Parathyroid adenoma (tissue), 2 donors: ENCODE data around the gene PNLIPRP1.

Experiments used
- H2AFZ ChIP-seq: fragments of 300-600 bp; sonication (generic); one replicate; pipeline ENCODE4 v1.7.0; 2017; ENCODE audit warnings: antibody characterized with exemption, mild to moderate bottlenecking
- H3K27ac ChIP-seq: fragments of 300-600 bp; sonication (generic); one replicate; pipeline ENCODE4 v1.7.0; 2017
- H3K27me3 ChIP-seq: fragments of 300-600 bp; sonication (generic); one replicate; pipeline ENCODE4 v1.7.0; 2017; ENCODE audit warnings: low read length; ENCODE audit not compliant: control insufficient read depth, insufficient read depth
- H3K36me3 ChIP-seq: fragments of 300-600 bp; sonication (generic); one replicate; pipeline ENCODE4 v1.7.0; 2017; ENCODE audit warnings: low read length; ENCODE audit not compliant: control insufficient read depth, insufficient read depth
- H3K4me1 ChIP-seq: fragments of 300-600 bp; sonication (generic); one replicate; pipeline ENCODE4 v1.7.0; 2017; ENCODE audit warnings: control low read depth
- H3K4me2 ChIP-seq: fragments of 300-600 bp; sonication (generic); one replicate; pipeline ENCODE4 v1.7.0; 2017; ENCODE audit warnings: low read length
- H3K4me3 ChIP-seq: fragments of 300-600 bp; sonication (generic); one replicate; pipeline ENCODE4 v1.7.0; 2017; ENCODE audit warnings: low read depth, low read length
- H3K79me2 ChIP-seq: fragments of 300-600 bp; sonication (generic); one replicate; pipeline ENCODE4 v1.7.0; 2017; ENCODE audit warnings: control low read depth
- H3K9ac ChIP-seq: fragments of 300-600 bp; sonication (generic); one replicate; pipeline ENCODE4 v1.7.0; 2017; ENCODE audit warnings: mild to moderate bottlenecking
- H3K9me3 ChIP-seq: fragments of 300-600 bp; sonication (generic); one replicate; pipeline ENCODE4 v1.7.0; 2017; ENCODE audit warnings: low read length; ENCODE audit not compliant: control insufficient read depth
- CTCF ChIP-seq: fragments of 300-600 bp; sonication (generic); IDR thresholded peaks from one replicate; pipeline ENCODE4 v1.7.0; 2017; ENCODE audit warnings: antibody characterized with exemption, mild to moderate bottlenecking
- donor health status: primary hyperparathyroidism.

The PNLIPRP1 gene

GRCh38 chr10:116590590-116591444, at the start of gene PNLIPRP1:
Gene PNLIPRP1 (plus strand): TSS chr10:116590959. CDS start chr10:116591130, 171 bp downstream.
- Histone ChIP-seq H3K79me2 (no peaks in the 10 kb centered on the region), H3K9me3 (no peaks in the 10 kb centered on the region), H3K27me3 (no peaks in the 10 kb centered on the region), H3K36me3 (no peaks in the 10 kb centered on the region), H3K27ac (no peak within 1 kb of the TSS), H2AFZ (no peak within 1 kb of the TSS), H3K9ac (no peak within 1 kb of the TSS), H3K4me1 (no peaks in the 10 kb centered on the region), H3K4me2 (no peak within 1 kb of the TSS), H3K4me3 (no peak within 1 kb of the TSS)
- TF ChIP-seq CTCF: no peak

DNA sequence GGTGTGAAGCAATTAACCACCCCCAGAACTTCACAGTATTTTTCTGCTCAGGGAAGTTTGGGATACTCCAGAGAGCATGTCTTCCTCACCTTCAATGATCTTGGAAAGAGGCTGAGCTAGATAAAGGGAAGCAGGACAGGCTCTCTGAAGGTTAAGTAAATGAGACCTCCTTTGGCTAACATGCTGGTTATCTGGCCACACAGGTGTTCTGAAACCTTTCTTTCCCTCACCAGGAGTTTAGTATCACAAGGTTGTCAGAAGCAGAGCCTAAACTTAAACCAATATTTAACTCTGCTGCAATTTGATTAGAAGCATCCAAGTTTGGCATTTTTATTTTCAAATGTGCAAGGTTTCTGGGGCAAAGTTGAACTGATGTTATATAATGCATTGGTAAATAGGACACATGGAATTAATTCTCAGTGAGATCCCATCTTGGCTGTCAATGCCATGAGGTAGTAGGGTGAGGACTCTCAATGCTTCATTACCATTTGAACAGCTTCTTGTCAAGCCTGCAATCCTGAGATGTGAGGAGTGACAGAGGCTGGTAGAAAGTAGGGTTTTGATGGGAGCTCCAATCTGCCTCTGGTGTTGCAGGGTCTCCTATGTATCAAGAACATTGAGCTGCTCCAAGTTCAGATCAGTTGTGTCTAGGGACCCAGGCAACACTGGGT, 48.6 kb upstream of the PNLIPRP1 start:
- Histone ChIP-seq H3K27ac (no peak overlapping the region), H3K9me3 (no peaks in the 10 kb centered on the region), H3K4me2 (no peak overlapping the region), H3K79me2 (no peaks in the 10 kb centered on the region), H2AFZ (no peak overlapping the region), H3K27me3 (no peaks in the 10 kb centered on the region), H3K4me3 (no peak overlapping the region), H3K4me1 (no peaks in the 10 kb centered on the region), H3K36me3 (no peaks in the 10 kb centered on the region), H3K9ac (no peak overlapping the region)
- TF ChIP-seq CTCF: no peak

GRCh38 chr10:116545122-116545521, 45.6 kb upstream of the PNLIPRP1 start:
- no peak overlapping the region for H3K4me3 ChIP-seq
- no peak overlapping the region for H3K4me2 ChIP-seq
- no peaks in the 10 kb centered on the region for H3K79me2 ChIP-seq
- no peaks in the 10 kb centered on the region for H3K36me3 ChIP-seq
- H3K4me1 ChIP-seq: no peaks in the 10 kb centered on the region
- no peak overlapping the region for H3K9ac ChIP-seq
- no peak for TF ChIP-seq CTCF
- no peak overlapping the region for H2AFZ ChIP-seq
- no peak overlapping the region for H3K27ac ChIP-seq
- no peaks in the 10 kb centered on the region for H3K27me3 ChIP-seq
- H3K9me3 ChIP-seq: no peaks in the 10 kb centered on the region

DNA sequence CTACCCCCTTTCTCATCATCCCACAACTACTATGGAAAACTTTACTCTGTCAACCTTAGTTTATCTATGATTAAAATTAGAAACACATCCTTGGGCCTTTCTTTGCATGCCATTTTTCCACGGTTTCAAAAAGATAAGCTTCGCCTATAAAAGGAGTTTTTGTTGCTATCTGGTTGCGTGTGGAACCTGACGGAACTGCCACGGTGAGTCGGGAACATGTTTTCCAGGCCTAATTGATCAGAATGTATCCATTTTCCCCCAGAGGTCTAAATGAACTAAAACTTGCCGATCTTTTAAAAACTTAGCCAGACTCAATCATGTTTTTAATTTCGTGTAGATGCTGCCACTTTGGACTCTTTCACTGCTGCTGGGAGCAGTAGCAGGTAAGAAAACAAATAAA, 45.0 kb upstream of the PNLIPRP1 start, which contains the start of gene PNLIP:
TSS of gene PNLIP (plus strand) at position 176 of the 400 bp plus-strand sequence. CDS start at position 338, 162 bp downstream.
- Histone ChIP-seq H3K4me2 (no peak within 1 kb of the TSS), H3K4me1 (no peaks in the 10 kb centered on the region), H3K36me3 (no peaks in the 10 kb centered on the region), H3K27ac (no peak within 1 kb of the TSS), H3K9ac (no peak within 1 kb of the TSS), H3K79me2 (no peaks in the 10 kb centered on the region), H3K4me3 (no peak within 1 kb of the TSS), H3K27me3 (no peaks in the 10 kb centered on the region), H2AFZ (no peak within 1 kb of the TSS), H3K9me3 (no peaks in the 10 kb centered on the region)
- no peak for TF ChIP-seq CTCF
